Measurements from ENCODE around the gene MGLL.

DNA sequence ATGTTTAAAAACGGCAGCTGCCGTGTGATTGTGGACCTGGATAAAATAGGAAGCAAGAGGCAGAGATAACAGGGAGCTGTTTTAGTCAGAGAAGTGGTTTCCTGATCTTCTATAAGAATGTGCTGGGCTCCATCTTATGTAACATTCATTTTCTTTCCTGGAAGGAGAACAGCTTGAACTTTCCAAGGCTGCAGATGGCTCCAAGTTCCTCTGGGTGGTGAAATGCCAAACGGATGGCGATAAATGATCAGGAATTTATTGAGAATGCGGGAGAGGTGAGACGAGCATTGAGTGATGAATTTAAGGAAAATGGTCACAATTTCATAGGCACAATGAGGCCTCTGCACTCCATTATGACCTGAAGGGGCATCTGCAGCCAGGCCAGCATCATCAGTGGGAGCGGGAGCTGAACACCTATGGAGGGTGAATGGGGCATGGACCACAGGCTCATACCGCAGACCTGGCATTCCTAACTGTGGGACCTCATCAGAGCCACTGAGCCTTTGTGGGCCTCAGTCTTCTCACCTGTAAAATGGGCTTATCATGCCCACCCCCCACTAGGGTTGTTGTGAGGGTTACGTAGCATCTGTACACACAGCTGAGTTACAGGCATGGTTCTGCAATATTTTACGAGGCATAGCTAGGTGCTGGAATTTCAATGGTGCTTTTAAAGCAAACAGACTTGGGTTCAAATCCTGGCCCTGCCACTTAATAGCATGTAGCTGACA, 17.1 kb downstream of the MGLL start:
- TF ChIP-seq EZH2 (IDR thresholded peaks at IDR 0.05) = no peak
- no peak for TF ChIP-seq POLR2AphosphoS5 (IDR thresholded peaks at IDR 0.05; ENCODE audit: borderline replicate concordance, low read depth, low read length)
- TF ChIP-seq FOXP2 (optimal IDR thresholded peaks at IDR 0.05; ENCODE audit: control extremely low read depth, extremely low read length, insufficient read depth) = no peak

All from SK-N-MC (cell line).